ENCODE results near the gene MARK1. TPM values are rescaled to one million over a fixed set of nuclear protein-coding genes. Genes with fewer than 3 reads are reported as not detected.

Gene MARK1
- total RNA-seq, 4 donors from 2014 or later = 2.2 to 5.3 (median 3.7) TPM

GRCh38 chr1:220487297-220487820, 40.6 kb upstream of the MARK1 start:
- 65 to 76% methylated on average over 5 of the region's 5 CpGs for WGBS, 2 donors
- DNase-seq (ENCODE audit: low spot score in 2 of 2) = no peak
- H3K4me3 ChIP-seq (ENCODE audit: low read depth, poor library complexity, severe bottlenecking) = no peak overlapping the region
- TF ChIP-seq POLR2A (IDR thresholded peaks at IDR 0.05) (no peak), CTCF (IDR thresholded peaks at IDR 0.05) (no peak)
- intact Hi-C loops (cut with DNase I; ENCODE audit: low total_unique reads) = no loop called here

- DNase-seq (ENCODE audit: low spot score in 2 of 2) = no peak
- no peak overlapping the region for H3K4me3 ChIP-seq (ENCODE audit: low read depth, poor library complexity, severe bottlenecking)
These were observed 36.0 kb upstream of the MARK1 start for GRCh38 chr1:220491891-220492290.

GRCh38 chr1:220497220-220497947, 30.6 kb upstream of the MARK1 start:
- 42 to 53% methylated on average over 5 of the region's 5 CpGs for WGBS, 2 donors
- intact Hi-C loops (cut with DNase I; ENCODE audit: low total_unique reads) = no loop called here
- DNase-seq (ENCODE audit: low spot score in 2 of 2) = no peak
- no peak overlapping the region for H3K4me3 ChIP-seq (ENCODE audit: low read depth, poor library complexity, severe bottlenecking)
- TF ChIP-seq POLR2A (IDR thresholded peaks at IDR 0.05) = no peak
- no peak for TF ChIP-seq CTCF (IDR thresholded peaks at IDR 0.05)

More at GRCh38 chr1:220491891-220492290, 36.0 kb upstream of the MARK1 start:
- TF ChIP-seq CTCF (IDR thresholded peaks at IDR 0.05) (no peak), POLR2A (IDR thresholded peaks at IDR 0.05) (no peak)
- intact Hi-C loops (cut with DNase I; ENCODE audit: low total_unique reads) = no loop called here
- 88 to 90% methylated on average over 2 of the region's 2 CpGs for WGBS, 2 donors

- no peak for TF ChIP-seq CTCF (IDR thresholded peaks at IDR 0.05)
- no peak for TF ChIP-seq POLR2A (IDR thresholded peaks at IDR 0.05)
- 25 to 45% methylated on average over 2 of the region's 2 CpGs for whole genome bisulfite sequencing, 2 donors
These were observed 29.7 kb upstream of the MARK1 start for GRCh38 chr1:220498188-220498587.

GRCh38 chr1:220500372-220500771, 27.6 kb upstream of the MARK1 start:
- intact Hi-C loops (cut with DNase I; ENCODE audit: low total_unique reads) = no loop called here
- H3K4me3 ChIP-seq (ENCODE audit: low read depth, poor library complexity, severe bottlenecking) = no peak overlapping the region
- WGBS, 2 donors = 85 to 89% methylated on average over 1 of the region's 1 CpG
- no peak for DNase-seq (ENCODE audit: low spot score in 2 of 2)
- TF ChIP-seq POLR2A (IDR thresholded peaks at IDR 0.05) (no peak), CTCF (IDR thresholded peaks at IDR 0.05) (no peak)

More at GRCh38 chr1:220498188-220498587, 29.7 kb upstream of the MARK1 start:
- intact Hi-C loops (cut with DNase I; ENCODE audit: low total_unique reads) = no loop called here
- H3K4me3 ChIP-seq (ENCODE audit: low read depth, poor library complexity, severe bottlenecking) = no peak overlapping the region
- no peak for DNase-seq (ENCODE audit: low spot score in 2 of 2)
